Midbrain (tissue), 1 donor: ENCODE data around the gene TMEM236.

Experiments
- DNase-seq: peaks from one replicate; lab custom pipeline; 2025; lab: John Stamatoyannopoulos, UW

Gene TMEM236

GRCh38 chr10:17820943-17821342 lies 68.9 kb downstream of the TMEM236 start:
- no peak for DNase-seq

DNA sequence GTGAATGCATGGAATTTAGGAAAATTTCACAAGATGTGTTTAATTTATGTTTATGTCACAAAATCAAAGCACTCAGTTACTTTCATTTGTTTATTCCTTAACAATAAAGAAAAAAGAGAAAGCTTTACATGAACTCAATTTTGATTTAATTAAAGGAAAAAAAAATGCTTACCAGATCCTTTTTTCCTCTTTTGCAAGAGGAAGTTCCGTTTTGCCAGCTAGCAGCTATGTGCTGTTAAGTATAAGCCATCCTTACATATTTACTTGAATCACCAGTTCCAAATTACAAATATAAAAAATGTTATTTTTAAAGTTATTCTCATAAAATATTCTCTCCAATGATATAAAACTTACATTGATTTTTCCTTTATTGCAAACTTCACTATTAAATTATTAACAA lies 69.9 kb downstream of the TMEM236 start:
- no peak for DNase-seq

- DNase-seq = no peak
Observed at GRCh38 chr10:17831341-17831740, 79.3 kb downstream of the TMEM236 start.

DNA sequence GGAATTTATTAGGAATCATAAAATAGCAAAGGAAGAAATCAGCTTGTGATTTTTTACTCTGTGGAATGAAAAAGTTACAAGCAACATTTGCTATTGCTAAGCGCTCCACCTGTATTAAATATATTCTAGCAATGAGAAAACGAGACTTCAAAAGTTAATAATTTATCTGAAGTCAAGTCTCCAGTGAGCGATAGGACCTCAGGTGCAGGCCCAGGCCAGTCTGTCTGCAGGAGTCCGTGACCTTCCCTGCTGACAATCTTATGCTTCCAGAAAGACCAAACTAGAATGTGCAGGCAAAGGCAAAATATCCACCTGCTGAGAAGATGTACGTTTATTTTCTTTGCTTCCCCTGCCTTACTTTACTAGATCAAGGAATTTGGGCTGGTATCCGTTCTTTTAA lies 79.9 kb downstream of the TMEM236 start:
- no peak for DNase-seq

DNA sequence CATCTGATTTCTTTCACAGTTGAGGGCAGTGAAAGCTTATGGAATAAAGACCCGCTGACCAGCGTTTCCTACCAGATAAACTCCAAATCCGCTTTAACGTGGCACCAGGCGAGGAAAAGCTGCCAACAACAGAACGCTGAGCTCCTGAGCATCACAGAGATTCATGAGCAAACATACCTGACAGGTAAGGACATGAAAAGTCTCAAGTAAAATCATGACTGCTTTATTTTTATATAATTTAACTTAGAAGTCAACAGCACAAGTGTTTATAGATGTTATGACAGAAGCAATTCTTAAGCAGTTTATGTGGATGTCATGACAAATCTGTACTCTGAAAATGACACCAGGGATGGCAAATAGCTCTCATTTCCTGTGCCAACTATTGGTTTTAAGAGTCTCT lies 81.7 kb downstream of the TMEM236 start:
- no peak for DNase-seq

- no peak for DNase-seq
Observed at GRCh38 chr10:17835688-17836087, 83.7 kb downstream of the TMEM236 start.

GRCh38 chr10:17836942-17837341 lies 84.9 kb downstream of the TMEM236 start:
- no peak for DNase-seq

DNA sequence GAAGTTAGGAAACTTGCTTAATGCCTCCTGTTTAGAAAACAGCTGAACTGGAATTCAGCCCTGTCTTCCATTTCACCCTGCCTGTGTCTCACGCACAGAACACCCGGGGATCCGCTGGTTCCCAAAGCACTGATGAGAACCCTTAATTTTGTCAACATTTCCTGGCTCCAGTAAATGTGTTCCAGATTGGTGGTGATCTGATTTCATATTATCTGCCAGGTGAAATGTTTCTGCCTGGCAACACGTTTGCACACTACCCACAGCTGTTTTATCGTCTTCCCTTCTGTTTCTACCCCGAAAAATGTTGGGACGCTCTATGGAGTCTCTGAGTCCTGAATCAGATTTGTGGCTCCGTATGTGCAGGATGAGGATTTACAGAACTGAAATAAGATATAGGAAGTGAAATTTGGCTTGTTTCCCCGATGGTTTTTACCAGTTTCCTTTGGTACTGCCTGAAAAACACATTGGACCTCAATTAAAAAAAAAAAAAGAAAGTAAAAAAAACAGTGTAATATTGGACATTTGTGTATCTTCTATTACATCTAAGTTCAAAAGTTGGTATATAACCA lies 86.2 kb downstream of the TMEM236 start:
- DNase-seq = no peak

DNA sequence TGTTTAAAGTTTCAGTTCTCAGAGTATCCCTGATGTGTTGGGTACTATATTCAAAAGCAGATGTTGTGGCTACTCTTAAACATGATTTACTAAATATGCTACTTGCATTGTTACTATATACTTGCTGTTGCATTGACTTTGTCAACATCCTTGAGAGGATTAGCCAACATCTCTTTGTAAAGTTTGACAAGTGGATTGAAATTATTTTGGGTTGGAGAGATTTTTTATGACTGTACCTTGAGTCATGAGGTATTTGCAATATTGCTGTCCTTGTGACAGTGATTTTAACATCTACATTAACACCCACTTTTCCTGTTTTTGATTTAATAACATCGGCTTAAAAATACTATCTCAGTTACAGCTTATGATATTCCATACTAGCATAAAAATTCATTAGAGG lies 89.0 kb downstream of the TMEM236 start:
- no peak for DNase-seq

DNA sequence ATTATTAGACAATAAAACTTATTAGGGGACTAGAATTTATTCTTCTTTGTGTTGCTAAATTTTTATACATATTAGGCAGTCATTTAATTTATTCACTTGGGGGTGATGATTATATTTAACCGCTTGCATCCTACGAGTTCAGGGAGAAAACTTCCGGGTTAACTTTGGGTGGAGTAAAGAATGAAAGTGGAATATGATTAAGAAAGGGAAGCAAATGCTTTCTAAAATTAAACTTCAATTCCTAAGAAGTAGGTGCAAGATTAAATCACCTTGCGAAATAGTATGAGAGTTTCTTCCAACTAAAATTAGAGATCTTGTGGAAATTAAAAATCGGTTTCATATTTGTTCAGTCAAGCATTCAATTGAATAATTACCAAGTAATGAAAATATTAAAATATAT lies 90.6 kb downstream of the TMEM236 start:
- DNase-seq = no peak

- DNase-seq = peak; percentile 48
Observed at GRCh38 chr10:17847585-17848296, 95.7 kb downstream of the TMEM236 start.

- DNase-seq = no peak
Observed at GRCh38 chr10:17848646-17849045, 96.6 kb downstream of the TMEM236 start.
